ENCODE results near the gene ZNF845.
A peak's percentile ranks its signal among the peaks of the same experiment; 100 is the strongest.

DNA sequence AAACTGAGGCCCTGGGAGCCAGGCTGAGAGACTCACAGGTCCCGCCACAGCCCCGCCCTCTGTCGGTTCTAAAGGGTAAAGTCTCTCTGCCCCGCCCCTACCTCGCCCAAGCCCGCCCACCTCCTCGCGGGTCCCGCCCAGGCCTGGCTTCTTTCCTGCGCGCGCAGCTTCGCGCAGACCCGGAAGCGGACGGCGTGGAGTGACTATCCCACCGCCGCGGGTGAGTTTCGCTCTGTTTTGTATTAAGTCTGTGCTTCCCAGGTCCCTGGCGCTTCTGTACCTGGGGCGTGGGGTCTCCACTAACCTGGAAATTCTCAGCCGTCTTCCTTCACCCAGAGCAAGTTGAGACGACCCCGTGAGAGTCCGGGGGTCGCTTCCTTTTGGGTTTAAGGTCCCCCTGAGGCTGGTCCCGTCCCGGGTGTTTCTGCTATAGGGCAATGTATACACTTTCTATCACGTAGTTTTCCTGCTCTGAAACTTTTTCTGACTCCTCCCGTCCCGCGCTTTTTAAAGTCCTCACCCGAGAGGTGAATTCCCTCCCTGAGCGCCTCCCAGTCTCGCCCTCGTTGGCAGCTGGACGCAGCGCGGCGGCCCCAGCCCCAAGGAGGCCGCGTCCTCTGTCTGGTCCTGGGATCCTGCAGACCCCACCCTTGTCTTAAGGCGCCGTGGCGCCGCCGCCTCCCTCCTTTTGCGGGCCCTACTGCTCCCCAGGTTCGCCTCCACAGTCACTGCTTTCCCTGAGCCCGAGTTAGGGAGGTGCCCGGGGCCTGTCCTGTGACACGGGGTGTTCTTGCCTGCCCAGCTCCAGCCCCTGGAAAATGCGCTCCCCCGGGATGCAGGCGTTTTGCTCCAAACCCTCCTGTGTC lies 61.7 kb downstream of the ZNF845 start, which contains the start of gene ZNF765:
- TF ChIP-seq CTCF (conservative IDR thresholded peaks at IDR 0.05; ENCODE audit: low read depth, low read length) (peak; percentile 48), POLR2A (IDR thresholded peaks at IDR 0.05; ENCODE audit: low read depth, low read length) (peak; percentile 56; the same call in 1 of the 2 replicates), RFX5 (IDR thresholded peaks at IDR 0.05; ENCODE audit: low read depth, low read length) (no peak), RAD21 (IDR thresholded peaks at IDR 0.05; ENCODE audit: low read length) (peak; percentile 15; the same call in 1 of the 2 replicates), SMC3 (IDR thresholded peaks at IDR 0.05; ENCODE audit: low read depth, low read length) (no peak), MAFK (IDR thresholded peaks at IDR 0.05; ENCODE audit: low read depth, low read length) (no peak), CEBPB (IDR thresholded peaks at IDR 0.05; ENCODE audit: low read depth, low read length) (no peak), FOS (IDR thresholded peaks at IDR 0.05; ENCODE audit: low read depth, low read length) (no peak), MAZ (IDR thresholded peaks at IDR 0.05; ENCODE audit: borderline replicate concordance, low read depth, low read length) (no peak; the same call in 1 of the 2 replicates)
